ENCODE results near the gene TMEM156. TPM values are rescaled to one million over a fixed set of nuclear protein-coding genes. Genes with fewer than 3 reads are reported as not detected.

The TMEM156 gene
- polyA plus RNA-seq, 3 donors = 0.31 to 1.1 (median 0.43) TPM

DNA sequence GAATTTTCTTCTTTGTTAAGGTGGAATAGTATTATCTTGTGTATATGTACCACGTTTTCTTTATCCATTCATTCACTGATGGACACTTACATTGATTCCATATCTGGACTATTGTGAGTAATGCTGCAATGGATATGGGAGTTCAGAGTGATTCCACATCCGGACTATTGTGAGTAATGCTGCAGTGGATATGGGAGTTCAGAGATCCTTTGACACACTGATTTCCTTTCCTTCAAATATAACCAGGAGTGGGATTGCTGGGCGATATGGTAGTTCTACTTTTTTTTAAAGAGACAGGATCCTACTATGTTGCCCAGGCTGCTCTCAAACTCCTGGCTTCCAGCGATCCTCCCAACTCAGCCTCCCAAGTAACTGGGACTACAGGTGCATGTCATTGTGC is 12.1 kb downstream of the TMEM156 start:
- WGBS (ENCODE audit: insufficient coverage) = no CpG with 5 or more reads among the region's 4 CpGs
- Histone ChIP-seq H2AFZ (ENCODE audit: insufficient read depth, low read depth, low read length, poor library complexity, severe bottlenecking) (no peak overlapping the region), H3K79me2 (ENCODE audit: insufficient read depth, low read length) (no peaks in the 10 kb centered on the region), H3K4me2 (replicated peaks; ENCODE audit: extremely low read depth, low read length, poor library complexity, severe bottlenecking) (no peak overlapping the region), H3K9me3 (replicated peaks in 1 of 2; ENCODE audit: control insufficient read depth in 1 of 2, insufficient read depth in 1 of 2, low read length in 2 of 2) (peaks cover 6 to 7% of the 10 kb centered on the region in 2 donors), H3K27me3 (ENCODE audit: control insufficient read depth in 2 of 2, insufficient read depth in 2 of 2, low read length in 2 of 2) (no peaks in the 10 kb centered on the region), H3K9ac (ENCODE audit: insufficient read depth, low read length, poor library complexity, severe bottlenecking) (no peak overlapping the region), H3K27ac (ENCODE audit: low read depth in 1 of 2, low read length in 2 of 2) (no peak overlapping the region), H3K4me1 (ENCODE audit: control insufficient read depth in 1 of 2, insufficient read depth in 2 of 2, low read length in 2 of 2) (peaks cover under 1 to 3% of the 10 kb centered on the region in 2 donors), H3K36me3 (replicated peaks in 1 of 2; ENCODE audit: control insufficient read depth in 1 of 2, insufficient read depth in 2 of 2, low read length in 2 of 2) (no peaks in the 10 kb centered on the region), H4K20me1 (ENCODE audit: insufficient read depth, low read length) (no peaks in the 10 kb centered on the region), H3K4me3 (replicated peaks in 1 of 3; ENCODE audit: low read depth in 2 of 3, low read length in 3 of 3) (no peak overlapping the region)
- H3K27me3 Mint-ChIP-seq (ENCODE audit: low read depth in 3 of 3) = peaks cover 0 to 1% (median 0%) of the 10 kb centered on the region in 3 donors
- peaks cover 5 to 6% of the 10 kb centered on the region in 2 donors for H3K36me3 Mint-ChIP-seq
- intact Hi-C loops (cut with micrococcal nuclease) = no loop called here
- no peak overlapping the region for H3K4me3 Mint-ChIP-seq
- H3K9me3 Mint-ChIP-seq = peaks cover 11 to 24% (median 16%) of the 10 kb centered on the region in 7 donors
- DNase-seq = no peak
- H3K27ac Mint-ChIP-seq = no peak overlapping the region
- no peaks in the 10 kb centered on the region for H3K4me1 Mint-ChIP-seq
- TF ChIP-seq, protein P1, sequence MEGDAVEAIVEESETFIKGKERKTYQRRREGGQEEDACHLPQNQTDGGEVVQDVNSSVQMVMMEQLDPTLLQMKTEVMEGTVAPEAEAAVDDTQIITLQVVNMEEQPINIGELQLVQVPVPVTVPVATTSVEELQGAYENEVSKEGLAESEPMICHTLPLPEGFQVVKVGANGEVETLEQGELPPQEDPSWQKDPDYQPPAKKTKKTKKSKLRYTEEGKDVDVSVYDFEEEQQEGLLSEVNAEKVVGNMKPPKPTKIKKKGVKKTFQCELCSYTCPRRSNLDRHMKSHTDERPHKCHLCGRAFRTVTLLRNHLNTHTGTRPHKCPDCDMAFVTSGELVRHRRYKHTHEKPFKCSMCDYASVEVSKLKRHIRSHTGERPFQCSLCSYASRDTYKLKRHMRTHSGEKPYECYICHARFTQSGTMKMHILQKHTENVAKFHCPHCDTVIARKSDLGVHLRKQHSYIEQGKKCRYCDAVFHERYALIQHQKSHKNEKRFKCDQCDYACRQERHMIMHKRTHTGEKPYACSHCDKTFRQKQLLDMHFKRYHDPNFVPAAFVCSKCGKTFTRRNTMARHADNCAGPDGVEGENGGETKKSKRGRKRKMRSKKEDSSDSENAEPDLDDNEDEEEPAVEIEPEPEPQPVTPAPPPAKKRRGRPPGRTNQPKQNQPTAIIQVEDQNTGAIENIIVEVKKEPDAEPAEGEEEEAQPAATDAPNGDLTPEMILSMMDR (IDR thresholded peaks at IDR 0.05) = no peak

DNA sequence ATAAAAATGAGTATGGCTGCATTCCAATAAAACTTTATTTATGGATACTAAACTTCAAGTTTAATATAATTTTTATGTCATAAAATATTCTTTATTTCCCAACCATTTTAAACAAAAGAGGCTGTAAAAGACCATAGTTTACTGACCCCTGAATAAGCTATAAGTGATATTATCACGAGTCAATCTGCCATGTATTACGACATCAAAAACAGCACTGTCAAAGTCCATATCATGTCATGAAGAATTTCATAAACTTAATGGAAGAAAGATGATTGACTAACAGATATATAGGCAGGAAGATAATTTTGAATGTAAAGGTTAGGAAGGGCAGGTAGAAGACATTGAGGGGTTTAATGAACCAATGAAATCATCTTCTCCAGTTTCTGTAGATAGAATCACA is 18.2 kb downstream of the TMEM156 start:
- Histone ChIP-seq H4K20me1 (ENCODE audit: insufficient read depth, low read length) (no peaks in the 10 kb centered on the region), H3K36me3 (replicated peaks in 1 of 2; ENCODE audit: control insufficient read depth in 1 of 2, insufficient read depth in 2 of 2, low read length in 2 of 2) (no peaks in the 10 kb centered on the region), H3K4me3 (replicated peaks in 1 of 3; ENCODE audit: low read depth in 2 of 3, low read length in 3 of 3) (no peak overlapping the region), H3K9me3 (replicated peaks in 1 of 2; ENCODE audit: control insufficient read depth in 1 of 2, insufficient read depth in 1 of 2, low read length in 2 of 2) (peaks cover 7 to 19% of the 10 kb centered on the region in 2 donors), H2AFZ (ENCODE audit: insufficient read depth, low read depth, low read length, poor library complexity, severe bottlenecking) (no peak overlapping the region), H3K79me2 (ENCODE audit: insufficient read depth, low read length) (no peaks in the 10 kb centered on the region), H3K9ac (ENCODE audit: insufficient read depth, low read length, poor library complexity, severe bottlenecking) (no peak overlapping the region), H3K4me2 (replicated peaks; ENCODE audit: extremely low read depth, low read length, poor library complexity, severe bottlenecking) (no peak overlapping the region), H3K4me1 (ENCODE audit: control insufficient read depth in 1 of 2, insufficient read depth in 2 of 2, low read length in 2 of 2) (no peaks in the 10 kb centered on the region), H3K27me3 (ENCODE audit: control insufficient read depth in 2 of 2, insufficient read depth in 2 of 2, low read length in 2 of 2) (no peaks in the 10 kb centered on the region), H3K27ac (ENCODE audit: low read depth in 1 of 2, low read length in 2 of 2) (no peak overlapping the region)
- H3K27ac Mint-ChIP-seq = no peak overlapping the region
- TF ChIP-seq, protein P1 (IDR thresholded peaks at IDR 0.05) = no peak
- intact Hi-C loops (cut with micrococcal nuclease) = no loop called here
- H3K4me1 Mint-ChIP-seq = no peaks in the 10 kb centered on the region
- no peak overlapping the region for H3K4me3 Mint-ChIP-seq
- DNase-seq = no peak
- H3K36me3 Mint-ChIP-seq = peaks cover 0 to 6% of the 10 kb centered on the region in 2 donors
- no CpG with 5 or more reads among the region's 2 CpGs for WGBS (ENCODE audit: insufficient coverage)
- peaks cover 18 to 35% (median 25%) of the 10 kb centered on the region in 7 donors for H3K9me3 Mint-ChIP-seq
- peaks cover 0 to 3% (median 0%) of the 10 kb centered on the region in 3 donors for H3K27me3 Mint-ChIP-seq (ENCODE audit: low read depth in 3 of 3)

Measured in CD14-positive monocyte (primary cell).